ENCODE data around the gene TRAPPC2L. TPM values are rescaled to one million over a fixed set of nuclear protein-coding genes. Genes with fewer than 3 reads are reported as not detected.
A peak's percentile ranks its signal among the peaks of the same experiment; 100 is the strongest.
"Not testable (repeated sequence)": the region's sequence is repeated elsewhere in the genome, so short reads cannot be mapped to it uniquely, and the experiment has no call there.

The TRAPPC2L gene
- total RNA-seq, 1 donor from 2014 or later = 61.0 TPM

DNA sequence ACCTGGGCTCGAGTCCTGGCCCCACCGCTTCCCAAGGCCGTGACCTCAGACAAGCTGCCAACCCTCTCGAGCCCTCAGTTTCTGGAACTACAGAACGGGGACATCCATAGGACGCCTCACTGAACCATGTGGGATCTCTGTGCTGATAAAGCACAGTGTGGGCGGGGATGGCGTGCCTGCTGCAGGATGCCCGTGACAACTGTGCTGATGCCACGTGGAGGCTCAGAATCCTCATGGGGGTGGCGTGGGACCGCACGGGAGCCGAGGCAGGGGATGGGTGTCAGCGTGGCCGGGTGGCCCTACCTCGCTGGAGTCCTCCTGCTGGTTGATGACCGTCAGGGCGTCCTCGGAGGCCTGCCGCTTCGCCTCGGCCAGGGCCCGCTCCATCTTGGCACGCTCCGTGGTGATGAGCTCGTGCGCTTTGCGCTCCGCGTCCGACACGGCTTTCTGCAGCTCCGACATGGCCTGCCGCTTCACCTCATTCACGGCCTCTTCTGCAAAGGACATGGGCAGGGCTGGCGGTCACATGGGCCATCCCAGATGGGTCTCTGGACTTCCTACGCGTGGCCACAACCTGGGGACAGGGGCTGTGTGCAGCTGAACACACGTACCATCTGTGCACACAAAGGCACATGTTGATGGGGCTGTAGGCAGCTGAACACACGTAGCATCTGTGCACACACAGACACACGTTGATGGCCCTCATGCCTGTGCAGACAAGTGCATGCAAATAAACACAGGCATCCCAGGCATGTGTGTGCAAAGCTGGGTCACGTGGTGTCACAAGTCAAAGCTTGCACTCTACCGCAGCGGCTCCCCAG, 22.2 kb downstream of the TRAPPC2L start:
- peak; percentile 41 for ATAC-seq

DNA sequence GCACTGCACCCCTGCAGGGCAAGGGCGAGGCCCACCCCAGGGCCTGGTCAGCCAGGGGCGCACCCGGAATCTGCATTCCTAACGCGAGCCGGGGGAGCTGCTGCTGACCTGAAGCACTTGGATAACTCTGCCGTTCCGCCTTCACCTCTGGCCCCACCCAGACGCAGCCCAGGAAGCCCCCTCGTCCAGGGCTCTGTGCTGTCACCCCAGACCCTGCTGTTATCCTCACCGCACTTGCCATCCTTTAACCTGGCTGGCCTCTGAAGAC, 22.8 kb downstream of the TRAPPC2L start:
- no peak for ATAC-seq

DNA sequence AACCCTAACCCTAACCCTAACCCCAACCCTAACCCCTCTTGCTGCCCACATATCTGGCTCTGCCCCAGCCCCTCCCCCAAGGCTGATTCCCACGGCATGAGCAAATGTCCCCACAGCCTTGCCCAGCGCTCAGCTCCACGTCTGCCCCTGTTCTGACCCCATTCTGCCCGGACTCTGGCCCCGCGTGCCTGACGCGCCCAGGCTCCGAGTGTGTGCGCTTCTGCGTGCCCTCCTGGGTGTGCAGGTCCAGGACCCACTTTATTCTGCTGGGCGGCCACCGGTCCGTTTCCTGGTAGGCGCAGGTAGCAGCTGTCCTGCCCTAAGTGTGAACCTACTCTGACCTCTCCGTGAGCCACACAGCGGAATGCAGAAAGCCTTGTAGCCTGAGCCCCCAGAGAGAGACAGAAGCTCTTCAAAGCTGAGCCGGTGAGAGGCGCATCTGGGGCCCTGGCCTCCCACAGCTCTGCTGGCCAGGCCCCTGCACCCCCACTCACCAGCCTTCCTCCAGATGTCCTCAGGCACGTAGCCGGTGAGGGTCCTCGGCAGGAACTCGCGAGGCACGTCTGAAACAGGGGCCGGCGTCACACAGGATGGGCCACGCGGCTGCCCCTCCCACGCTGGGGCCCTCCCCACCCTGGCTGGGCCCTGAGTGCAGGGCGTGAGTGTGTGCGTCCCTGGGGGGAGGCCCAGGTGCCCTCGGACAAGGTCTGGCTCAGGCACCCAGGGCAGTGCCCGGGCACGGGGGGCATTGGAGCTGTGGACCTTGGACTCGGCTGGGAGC, 23.5 kb downstream of the TRAPPC2L start:
- ATAC-seq = no peak

DNA sequence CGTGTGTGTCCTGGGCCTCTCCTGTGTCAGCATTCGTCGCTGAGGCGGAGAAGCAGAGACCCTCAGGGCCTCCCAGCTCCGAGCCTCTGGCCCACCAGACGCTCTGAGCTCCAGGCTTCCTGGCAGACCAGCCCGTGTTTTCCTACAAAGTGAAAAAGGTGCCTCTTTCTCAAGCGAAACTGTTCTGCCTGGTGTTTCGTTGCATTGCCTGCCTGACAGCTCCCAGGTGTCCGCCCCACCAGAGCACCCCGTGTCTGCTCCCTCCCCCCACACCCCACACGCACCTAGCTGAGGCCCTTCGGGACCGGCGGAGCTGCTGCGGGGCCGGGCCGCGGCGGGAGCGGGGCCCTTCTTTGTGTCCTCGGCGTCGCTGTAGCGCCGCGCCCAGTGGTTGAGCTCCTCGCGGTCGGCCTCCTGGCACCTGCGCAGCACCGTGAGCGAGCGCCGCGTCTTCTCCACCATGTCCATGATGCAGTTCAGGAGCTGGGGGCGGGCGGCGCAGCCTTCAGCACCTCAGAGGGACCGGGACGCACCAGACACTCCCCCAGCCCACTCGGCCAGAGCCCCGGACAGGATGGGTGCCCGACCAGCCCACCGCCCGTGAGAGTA, 24.2 kb downstream of the TRAPPC2L start:
- peak; percentile 31 for ATAC-seq

DNA sequence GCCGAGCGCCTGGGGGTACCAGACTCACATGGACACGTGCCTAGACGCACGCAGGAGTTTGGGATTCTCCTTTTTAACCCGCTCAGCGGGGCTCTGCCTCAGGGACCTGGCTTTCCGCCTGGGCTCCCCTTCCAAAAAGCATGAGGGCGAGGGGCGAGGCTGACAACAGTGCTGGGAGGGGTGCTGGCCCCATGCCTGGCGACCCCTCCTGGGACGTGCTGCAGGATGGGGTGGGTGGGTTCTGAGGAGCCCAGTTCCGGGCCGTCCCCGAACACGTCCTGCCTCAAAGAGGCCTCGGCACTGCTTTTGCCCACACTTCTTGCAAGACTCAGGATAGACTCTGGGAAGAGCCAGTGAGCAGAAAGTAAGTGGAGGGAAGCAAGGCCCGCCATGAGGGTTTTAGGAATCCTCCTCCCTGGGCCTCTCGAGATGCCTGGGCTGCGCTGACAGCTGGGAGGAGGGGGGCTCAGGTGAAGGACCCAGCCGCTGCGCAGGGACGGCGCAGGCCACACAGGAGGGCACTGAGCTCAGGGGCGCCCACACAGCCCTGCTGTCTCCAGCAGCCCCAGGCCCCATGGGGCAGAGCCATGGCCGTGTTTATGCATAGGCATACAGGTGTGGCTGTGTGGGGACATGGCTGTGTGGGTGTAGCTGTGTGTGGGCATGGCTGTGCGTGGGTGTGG, 24.9 kb downstream of the TRAPPC2L start:
- ATAC-seq = no peak

DNA sequence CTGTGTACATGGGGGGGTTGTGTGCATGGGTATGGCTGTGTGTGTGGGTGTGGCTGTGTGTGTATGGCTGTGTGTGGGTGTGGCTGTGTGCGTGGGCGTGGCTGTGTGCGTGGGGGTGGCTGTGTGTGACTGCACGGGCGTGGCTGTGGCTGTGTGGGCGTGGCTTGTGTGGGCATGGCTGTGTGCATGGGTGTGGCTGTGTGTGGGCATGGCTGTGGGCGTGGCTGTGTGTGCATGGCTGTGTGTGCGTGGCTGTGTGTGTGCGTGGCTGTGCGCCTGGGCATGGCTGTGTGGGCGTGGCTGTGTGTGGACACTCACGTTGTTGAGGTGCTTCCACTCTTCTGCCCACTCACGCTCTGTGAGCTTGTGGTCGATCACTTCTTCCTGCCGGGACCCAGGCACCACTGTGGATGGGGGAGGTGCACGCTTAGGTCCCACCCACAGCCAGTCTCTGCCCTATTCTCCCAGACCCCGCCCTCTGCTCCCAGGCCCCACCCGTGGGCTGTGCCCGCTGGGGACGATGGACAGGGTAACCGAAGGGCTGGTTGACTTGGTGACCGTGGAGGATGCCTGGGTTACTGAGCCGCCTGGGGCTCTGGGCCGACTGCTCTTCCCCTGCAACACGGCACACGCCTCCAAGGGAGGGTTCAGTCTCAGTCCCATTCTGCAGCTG, 25.6 kb downstream of the TRAPPC2L start:
- peak; percentile 78 for ATAC-seq

DNA sequence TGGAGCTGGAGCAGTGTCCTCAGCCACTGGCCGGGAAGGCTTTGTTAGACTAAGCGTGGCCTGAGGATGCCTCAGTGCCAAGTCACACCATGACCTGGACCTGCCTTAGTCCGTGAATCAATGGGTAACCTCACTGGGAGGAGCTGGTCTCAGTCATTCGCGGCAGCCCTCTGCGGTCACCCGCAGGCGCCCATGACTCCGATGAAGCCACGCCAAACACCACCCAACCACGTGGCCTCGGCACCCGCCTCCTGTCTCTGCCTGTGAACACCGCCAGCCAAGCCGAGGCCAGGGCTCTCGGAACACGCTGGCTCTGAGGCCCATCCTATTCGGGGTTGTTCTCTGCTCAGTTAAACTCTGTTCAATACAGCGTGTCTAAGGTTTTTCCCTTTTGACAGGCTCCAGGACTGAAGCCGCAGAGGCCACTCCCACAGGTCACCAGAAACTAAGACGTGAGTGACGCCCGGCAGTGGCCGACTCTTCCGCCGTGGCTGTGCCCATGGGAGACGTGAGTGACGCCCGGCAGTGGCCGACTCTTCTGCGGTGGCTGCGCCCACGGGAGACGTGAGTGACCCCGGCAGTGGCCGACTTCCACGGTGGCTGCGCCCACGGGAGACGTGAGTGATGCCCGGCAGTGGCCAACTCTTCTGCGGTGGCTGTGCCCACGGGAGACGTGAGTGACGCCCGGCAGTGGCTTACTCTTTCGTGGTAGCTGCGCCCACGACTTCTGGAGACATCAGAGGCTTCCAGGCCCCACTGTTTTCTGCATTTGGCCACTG, 26.4 kb downstream of the TRAPPC2L start:
- ATAC-seq = no peak

DNA sequence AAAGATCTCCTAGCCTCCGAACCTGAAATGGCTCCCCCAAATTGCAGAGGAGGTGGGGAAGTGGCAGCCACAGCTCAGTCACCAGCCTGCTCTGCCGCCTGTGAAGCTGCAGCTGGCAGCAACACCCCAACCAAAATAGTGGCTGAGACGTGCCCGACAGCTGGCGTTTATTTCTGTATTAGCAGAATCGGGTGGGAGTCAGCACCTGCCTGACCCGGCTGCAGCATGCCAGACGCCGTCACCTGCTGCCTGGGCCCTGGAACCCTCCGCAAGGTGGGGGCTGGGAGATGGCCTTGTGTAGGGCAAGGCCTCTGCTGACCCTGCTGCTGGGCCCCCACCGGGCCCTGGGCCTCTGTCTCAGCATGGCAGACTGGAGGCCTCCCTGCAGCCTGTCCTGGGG, 27.0 kb downstream of the TRAPPC2L start:
- ATAC-seq = no peak

DNA sequence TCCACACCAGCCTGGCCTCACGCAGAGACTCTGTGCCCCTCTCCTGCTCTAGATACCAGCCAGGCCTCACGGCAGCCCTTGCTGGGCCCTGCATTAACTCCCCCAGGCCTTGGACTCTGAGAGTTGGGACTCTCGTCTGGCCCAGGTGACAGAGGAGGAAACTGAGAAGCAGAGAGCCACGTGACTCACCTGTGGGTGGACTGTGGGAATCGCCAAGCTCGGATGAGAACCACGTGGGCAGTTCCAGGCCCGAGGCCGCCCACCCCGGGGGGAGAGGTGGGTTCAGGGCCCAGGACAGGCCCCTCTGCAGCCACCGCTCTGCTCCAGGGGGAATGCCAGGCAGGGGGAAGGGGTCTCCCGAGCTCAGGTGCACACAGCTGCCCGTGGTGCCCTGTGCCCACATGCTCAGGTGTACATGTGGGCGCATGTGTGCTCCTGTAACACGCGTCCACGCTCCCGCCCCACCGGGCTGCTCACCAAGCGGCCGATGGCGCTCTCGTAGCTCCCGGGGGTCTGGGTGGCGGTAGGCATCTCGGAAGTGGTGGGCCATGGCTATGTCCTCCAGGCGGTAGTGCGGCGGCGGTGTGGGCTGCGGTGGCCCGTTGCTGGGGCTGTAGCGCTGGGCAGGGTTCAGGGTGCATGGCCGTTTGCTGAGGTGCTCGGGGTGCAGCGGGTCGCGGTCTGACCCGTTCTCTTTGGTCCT, 27.8 kb downstream of the TRAPPC2L start:
- ATAC-seq = no peak

DNA sequence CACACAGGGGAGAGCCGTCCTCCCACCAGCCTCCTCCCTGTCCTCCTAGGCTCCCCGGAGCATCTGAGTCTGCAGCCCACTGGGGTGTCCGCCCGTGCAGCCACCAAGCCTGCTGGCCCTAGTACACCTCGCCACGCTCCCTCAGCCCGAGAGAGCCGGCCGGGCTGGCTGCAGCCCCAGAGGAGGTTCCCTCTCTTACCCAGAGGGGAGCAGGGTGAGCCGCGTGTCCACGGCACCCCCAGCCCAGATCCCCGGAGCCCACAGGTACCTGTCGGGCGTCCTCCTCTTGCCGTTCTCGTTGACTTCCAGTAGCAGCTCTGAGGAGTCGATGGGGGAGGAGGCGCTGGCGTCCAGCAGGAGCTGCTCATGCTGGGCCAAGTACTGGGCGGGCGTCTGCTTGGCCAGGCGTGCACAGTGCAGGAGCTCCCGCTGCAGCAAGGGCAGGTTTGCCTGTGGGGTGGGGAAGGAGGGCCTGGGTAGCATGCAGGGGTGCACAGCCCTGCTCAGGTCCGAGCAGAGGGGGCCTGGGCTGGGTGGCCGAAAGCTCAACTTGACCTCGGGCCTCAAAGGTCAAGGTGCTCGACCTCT, 28.9 kb downstream of the TRAPPC2L start:
- no peak for ATAC-seq

DNA sequence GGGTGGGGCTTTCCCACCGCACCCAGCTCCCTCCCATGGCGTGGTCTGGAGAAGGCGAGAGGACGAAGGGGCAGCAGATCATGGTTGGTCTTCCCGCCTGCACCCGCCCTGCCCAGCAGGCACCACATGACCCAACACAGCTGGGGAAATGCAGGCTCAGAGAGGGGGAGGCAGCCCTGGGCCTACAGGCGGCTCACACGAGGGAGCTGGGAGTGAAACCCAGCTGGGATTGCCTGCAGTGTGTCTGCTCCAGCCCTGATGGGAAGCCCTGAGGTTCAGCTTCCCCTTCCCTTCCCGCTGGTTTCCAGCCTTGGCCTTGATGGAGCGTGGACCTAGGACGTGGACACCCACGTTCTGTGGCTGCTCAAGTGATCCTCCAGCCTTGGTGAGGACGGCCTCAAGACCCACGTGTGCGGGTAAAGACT, 29.5 kb downstream of the TRAPPC2L start:
- ATAC-seq = no peak

DNA sequence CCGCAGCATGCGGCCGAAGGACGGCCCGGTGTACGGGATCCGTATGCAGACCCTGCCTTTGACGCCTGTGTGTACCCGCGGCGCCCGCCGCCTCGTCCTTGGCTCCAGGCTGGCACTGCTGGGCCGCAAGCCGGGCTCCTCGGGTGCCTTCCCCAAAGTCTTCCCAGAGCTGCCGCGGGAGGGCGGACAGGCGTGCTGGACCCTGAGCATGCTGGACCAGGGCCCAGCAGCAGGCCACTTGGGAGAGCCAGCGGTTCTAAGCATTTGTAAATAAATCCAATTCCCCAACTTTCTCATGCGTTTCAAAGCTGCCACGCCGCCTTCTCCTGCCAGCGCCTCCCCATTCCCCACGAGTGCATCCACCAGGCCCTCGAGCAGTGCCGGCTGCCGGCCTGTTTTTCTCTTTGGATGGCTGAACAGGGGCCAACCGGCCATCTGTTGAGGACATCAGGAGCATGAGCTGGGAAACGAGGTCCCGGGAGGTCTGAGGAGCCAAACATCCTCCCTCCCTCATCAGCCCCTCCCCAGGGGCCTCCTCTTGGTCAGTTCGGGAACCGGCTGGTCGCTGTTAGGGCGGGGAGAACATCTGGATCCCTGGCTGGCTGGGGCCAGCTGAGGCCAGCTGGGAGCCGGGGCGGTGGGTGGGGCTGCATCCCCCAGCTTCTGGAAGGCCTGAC, 30.1 kb downstream of the TRAPPC2L start:
- ATAC-seq = no peak

DNA sequence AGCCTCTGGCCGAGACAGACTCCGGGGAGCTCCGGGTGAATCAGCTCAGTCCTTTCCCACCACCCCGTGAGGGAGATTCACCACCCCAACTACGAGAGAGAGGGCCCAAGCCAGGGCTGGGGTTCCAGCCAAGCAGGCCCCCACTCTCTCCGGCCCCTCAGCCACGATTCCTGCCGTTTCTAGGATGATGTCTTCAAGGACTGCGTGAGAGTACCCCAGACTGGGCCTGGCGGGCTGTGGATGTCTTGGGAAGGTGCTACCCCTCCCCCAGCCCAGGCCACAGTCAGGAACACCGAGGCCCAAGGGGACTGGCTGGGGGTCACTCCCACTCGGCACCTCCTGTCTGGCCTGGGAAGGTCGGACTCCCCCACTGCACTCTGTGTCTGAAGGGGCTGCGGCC, 31.1 kb downstream of the TRAPPC2L start:
- ATAC-seq = no peak

DNA sequence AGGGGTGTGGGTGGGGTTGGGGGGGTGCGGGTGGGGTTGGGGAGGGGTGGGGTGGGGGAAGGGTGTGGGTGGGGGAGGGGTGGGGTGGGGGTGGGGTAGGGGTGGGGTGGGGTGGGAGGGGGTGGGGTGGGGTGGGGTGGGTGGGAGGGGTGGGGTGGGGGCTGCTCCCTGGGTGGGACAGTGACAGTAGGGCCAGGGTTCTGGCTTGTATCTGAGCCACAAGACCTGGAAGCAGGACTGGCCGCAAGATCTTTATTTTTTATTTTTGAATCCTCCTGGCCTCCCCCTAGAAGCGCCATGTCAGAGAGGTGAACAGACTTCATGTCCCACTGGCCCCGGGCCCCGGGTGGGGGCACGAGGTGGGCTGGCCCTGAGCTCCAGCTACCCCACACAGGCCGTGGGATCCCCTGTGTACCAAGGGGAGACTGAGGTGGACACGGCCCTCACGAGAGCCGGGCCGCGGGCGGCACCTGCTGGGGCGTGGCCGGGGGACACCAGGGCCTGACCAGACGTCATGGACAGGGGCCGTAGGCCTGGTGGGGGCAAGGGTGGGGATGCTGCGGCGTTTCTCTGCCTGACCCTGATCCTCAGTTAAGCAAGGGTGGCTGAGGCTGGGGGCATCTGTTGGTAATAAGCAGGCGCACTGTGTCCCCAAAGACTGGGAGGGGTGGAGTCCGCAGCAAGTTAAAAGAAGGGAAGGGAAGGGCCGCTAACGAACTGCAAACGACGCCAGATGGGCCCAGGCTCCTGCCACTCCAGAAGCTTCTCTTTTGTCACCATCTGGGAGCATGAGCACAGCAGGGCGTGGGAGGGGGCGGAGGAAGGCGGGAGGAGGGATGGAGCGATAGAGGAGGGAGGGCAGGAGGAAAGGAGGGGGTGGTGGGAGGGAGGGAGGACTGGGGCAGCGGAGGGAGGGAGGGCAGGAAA, 31.8 kb downstream of the TRAPPC2L start:
- ATAC-seq = no peak

DNA sequence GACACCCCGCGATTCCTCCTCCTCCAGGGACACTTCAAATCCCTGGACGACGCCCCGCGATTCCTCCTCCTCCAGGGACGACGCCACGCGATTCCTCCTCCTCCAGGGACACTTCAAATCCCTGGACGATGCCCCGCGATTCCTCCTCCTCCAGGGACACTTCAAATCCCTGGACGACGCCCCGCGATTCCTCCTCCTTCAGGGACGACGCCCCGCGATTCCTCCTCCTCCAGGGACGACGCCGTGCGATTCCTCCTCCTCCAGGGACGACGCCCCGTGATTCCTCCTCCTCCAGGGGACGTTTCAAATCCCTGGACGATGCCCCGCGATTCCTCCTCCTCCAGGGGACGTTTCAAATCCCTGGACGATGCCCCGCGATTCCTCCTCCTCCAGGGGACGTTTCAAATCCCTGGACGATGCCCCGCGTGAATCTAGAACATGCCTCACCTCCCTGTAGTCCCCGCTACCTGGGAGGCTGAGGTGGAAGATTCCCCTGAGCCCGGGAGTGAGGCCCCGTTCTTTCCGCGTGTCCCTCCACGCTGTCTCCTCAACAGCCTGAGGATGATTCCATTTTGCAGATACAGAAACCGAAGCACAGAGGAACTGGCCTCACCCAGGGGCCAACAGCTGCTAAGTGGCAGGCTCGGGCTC, 32.9 kb downstream of the TRAPPC2L start:
- not testable (repeated sequence) for ATAC-seq

DNA sequence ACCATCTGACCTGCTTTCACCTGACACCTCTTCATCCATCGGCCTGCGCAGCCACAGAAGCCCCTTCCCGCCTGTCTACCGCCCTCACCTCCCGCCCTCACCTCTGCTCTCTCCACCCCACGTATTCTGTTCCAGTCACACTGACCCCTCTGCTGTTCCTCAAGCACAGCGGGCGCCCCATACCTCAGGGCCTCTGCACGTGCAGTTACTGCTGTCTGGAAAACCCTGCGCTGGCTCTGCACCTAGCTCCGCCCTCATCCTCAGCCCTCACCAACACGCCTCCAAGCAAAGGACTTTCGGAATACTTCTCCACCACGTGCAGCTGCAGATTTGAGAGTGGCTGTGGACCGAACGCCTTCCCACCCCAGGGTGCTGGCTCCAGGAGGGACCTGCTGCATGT, 34.2 kb downstream of the TRAPPC2L start:
- no peak for ATAC-seq

DNA sequence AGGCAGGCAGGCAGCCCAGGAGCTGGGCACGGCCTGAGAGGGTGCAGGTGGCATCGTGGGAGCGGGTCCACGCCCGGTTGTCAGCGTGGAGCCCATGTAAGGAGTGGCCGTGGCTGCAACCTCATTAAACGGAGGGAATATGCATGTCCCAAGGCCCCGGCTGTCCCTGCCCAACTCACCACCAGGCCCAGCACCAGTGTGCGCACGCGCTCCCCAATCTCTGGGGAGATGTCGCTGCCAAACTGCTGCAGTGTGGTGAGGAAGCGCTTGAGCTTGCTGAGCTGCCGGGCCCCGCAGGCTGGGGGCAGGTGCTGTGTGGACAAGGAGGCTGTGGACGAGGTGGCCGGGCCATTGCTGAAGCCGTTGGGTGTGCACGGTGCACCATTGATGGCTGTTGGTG, 35.1 kb downstream of the TRAPPC2L start:
- ATAC-seq = no peak

Data from esophagus mucosa (tissue), 1 donor.